T-helper 1 cell treated with Interleukin-12 subunit alpha and Interleukin-12 subunit beta and Interleukin-4 antibody, amounts not matched to agents 30 μg/mL and 1 μg/mL, for 36 hours (primary cell): ENCODE results near the gene RHNO1.

ENCODE experiments used
- H3K27ac Mint-ChIP-seq: one replicate; pipeline ENCODE4 v1.8.0; 2021; ENCODE audit warnings: mild to moderate bottlenecking, mixed read lengths
- H3K27me3 Mint-ChIP-seq: one replicate; pipeline ENCODE4 v1.8.0; 2021; ENCODE audit warnings: low read depth, mixed read lengths
- H3K36me3 Mint-ChIP-seq: one replicate; pipeline ENCODE4 v1.8.0; 2021; ENCODE audit warnings: low read depth, mixed read lengths
- H3K4me1 Mint-ChIP-seq: one replicate; pipeline ENCODE4 v1.8.0; 2021; ENCODE audit warnings: low read depth, mixed read lengths
- H3K4me3 Mint-ChIP-seq: one replicate; pipeline ENCODE4 v1.8.0; 2021; ENCODE audit warnings: mild to moderate bottlenecking, moderate library complexity, mixed read lengths
- H3K9me3 Mint-ChIP-seq: one replicate; pipeline ENCODE4 v1.8.0; 2021; ENCODE audit warnings: mixed read lengths

Gene RHNO1, protein sequence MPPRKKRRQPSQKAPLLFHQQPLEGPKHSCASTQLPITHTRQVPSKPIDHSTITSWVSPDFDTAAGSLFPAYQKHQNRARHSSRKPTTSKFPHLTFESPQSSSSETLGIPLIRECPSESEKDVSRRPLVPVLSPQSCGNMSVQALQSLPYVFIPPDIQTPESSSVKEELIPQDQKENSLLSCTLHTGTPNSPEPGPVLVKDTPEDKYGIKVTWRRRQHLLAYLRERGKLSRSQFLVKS

DNA sequence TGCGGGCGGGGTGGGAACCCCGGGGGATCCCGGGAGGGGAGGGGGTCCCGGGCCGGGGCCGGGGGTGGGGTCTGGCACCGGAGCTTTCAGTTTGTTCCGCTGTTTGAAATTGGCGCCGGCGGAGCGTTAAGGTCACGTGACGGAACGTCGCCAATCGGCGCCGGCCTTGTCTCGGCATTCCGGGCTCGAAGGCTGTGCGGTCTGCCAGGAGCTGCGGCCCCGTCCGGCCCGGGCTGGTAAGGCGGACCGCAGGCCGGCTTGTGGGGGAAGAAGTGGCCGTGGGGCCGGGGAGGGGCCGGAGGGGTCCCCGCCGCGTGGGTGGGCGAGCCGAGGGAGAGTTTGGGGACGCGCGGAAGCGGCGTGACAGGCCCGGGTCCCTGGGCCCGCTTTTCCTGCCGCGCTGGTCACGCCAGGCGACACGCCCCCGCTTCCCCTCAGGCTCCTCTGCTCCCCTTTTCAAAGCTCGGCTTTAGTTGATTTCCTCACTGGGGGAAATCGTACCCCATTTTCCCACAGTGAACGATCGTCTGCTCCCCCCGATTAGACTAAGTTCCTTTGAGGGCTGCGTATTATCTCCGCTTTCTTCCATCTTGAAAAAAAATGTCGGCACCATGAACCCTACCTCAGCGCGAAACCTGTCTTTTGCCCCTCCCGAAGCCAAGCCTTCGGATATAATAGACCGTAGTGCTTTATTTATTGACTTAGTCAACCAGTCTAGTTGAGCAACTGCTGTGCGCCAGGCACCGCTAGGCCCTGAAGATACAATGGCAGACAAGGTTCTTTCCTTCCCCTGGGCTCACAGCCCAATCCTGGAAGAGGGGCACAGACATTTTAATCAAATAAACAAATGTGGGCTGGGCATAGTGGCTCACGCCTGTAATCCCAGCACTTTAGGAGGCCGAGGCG lies at the start of gene RHNO1, which contains the start of gene FOXM1:
RHNO1 (plus strand) TSS at position 177 of the 906 bp plus-strand sequence. CDS start 8,144 bp downstream, outside the sequence.
FOXM1 (minus strand) TSS at position 128 of the 906 bp plus-strand sequence. CDS start 2,696 bp downstream, outside the sequence.
- Mint-ChIP-seq H3K36me3 (peaks cover 33% of the 10 kb centered on the region), H3K27me3 (no peaks in the 10 kb centered on the region), H3K9me3 (no peaks in the 10 kb centered on the region), H3K4me3 (peak within 1 kb of the TSS; percentile 96), H3K27ac (peak within 1 kb of the TSS; percentile 100), H3K4me1 (peaks cover 35% of the 10 kb centered on the region)

DNA sequence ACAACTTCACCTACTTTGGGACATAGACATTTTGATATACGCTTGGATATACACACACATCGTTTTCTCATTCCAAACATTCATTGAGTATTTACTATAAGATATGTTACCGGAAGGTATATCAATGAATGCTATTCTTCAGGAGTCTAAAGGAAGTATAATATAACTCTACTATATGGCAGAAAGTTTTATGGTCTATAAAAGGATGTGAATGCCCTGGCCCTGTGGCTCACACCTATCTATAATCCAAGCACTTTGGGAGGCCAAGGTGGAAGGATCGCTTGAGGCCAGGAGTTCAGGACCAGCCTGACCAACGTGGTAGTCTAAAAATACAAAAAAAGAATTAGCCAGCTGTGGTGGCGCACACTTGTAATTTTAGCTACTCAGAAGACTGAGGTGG lies 47.7 kb upstream of the RHNO1 start:
- H3K27ac Mint-ChIP-seq, result peak overlapping the region; percentile 27
- peaks cover 23% of the 10 kb centered on the region for H3K36me3 Mint-ChIP-seq
- no peaks in the 10 kb centered on the region for H3K9me3 Mint-ChIP-seq
- H3K27me3 Mint-ChIP-seq, result no peaks in the 10 kb centered on the region
- no peak overlapping the region for H3K4me3 Mint-ChIP-seq
- H3K4me1 Mint-ChIP-seq, result no peaks in the 10 kb centered on the region

DNA sequence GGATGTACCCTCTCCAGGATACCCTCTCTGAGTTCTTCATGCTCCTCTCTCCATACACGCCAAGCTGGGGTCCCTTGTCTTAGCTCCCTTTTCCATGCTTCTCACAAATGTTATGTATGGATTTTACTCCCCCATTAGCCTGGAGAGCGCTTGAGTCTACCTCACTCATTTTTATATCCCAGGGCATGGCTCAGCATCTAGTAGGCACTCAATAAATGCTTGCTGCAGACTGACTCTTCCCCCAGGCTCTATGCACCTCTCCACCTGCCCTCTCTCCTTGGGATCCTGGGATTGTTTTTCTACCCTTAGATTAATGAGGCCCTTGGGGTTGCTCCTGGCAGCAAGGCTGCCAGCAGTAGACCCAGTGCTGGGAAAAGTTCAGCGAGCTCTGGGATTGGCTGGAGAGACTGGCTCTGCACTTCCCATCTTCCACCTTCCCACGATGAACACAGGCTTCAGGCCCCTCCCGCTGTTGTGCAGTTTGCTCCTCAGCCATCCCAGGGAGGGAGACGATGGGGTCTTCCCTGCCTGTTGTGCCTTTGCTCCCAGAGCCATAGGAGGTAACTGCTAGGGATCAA lies 44.4 kb upstream of the RHNO1 start:
- Mint-ChIP-seq H3K27ac (no peak overlapping the region), H3K4me3 (no peak overlapping the region), H3K4me1 (no peaks in the 10 kb centered on the region), H3K36me3 (peaks cover 11% of the 10 kb centered on the region), H3K27me3 (no peaks in the 10 kb centered on the region), H3K9me3 (no peaks in the 10 kb centered on the region)

DNA sequence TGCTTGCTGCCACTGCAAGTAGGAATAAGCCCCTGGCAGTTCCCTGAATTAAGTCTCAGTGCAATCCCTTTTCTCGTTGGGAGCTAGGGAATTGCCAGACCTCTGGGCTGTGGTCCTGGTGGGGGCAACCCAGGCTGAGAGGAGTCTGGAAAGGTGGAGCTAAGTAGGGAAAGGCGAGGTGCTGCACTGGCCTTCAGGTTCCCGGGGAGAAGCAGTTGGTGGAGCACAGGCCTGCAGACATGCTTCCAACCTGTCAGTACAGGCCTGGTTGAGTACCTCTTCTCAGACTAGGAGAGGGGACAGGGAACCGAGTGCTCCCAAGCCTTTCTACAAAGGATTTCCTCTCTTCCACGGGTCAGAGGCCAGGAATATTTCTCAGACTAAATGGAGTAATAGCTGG lies 43.7 kb upstream of the RHNO1 start:
- H3K4me1 Mint-ChIP-seq, result no peaks in the 10 kb centered on the region
- no peaks in the 10 kb centered on the region for H3K27me3 Mint-ChIP-seq
- H3K4me3 Mint-ChIP-seq, result no peak overlapping the region
- H3K36me3 Mint-ChIP-seq, result peaks cover 7% of the 10 kb centered on the region
- H3K9me3 Mint-ChIP-seq, result no peaks in the 10 kb centered on the region
- no peak overlapping the region for H3K27ac Mint-ChIP-seq

DNA sequence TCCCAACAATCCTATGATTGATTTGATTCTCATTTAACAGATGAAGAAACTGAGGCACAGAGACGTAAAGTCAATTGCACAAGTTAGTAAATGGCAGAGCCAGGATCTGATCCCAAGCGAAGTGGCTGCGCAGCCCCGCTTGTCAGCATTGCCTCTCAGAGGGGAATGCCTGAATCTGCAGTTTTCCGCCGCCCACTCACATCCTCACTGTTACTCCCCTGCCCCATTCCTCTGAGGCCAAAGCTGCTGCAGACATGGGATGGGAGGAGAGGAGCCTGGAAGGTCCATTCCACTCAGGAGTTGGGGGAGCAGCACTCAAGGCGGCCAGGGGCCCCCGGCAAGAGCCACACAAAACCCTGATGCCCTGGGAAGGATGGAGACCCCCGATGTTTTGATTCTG lies 43.2 kb upstream of the RHNO1 start:
- no peak overlapping the region for H3K4me3 Mint-ChIP-seq
- H3K9me3 Mint-ChIP-seq, result no peaks in the 10 kb centered on the region
- no peaks in the 10 kb centered on the region for H3K4me1 Mint-ChIP-seq
- H3K27ac Mint-ChIP-seq, result no peak overlapping the region
- no peaks in the 10 kb centered on the region for H3K27me3 Mint-ChIP-seq
- peaks cover 7% of the 10 kb centered on the region for H3K36me3 Mint-ChIP-seq

DNA sequence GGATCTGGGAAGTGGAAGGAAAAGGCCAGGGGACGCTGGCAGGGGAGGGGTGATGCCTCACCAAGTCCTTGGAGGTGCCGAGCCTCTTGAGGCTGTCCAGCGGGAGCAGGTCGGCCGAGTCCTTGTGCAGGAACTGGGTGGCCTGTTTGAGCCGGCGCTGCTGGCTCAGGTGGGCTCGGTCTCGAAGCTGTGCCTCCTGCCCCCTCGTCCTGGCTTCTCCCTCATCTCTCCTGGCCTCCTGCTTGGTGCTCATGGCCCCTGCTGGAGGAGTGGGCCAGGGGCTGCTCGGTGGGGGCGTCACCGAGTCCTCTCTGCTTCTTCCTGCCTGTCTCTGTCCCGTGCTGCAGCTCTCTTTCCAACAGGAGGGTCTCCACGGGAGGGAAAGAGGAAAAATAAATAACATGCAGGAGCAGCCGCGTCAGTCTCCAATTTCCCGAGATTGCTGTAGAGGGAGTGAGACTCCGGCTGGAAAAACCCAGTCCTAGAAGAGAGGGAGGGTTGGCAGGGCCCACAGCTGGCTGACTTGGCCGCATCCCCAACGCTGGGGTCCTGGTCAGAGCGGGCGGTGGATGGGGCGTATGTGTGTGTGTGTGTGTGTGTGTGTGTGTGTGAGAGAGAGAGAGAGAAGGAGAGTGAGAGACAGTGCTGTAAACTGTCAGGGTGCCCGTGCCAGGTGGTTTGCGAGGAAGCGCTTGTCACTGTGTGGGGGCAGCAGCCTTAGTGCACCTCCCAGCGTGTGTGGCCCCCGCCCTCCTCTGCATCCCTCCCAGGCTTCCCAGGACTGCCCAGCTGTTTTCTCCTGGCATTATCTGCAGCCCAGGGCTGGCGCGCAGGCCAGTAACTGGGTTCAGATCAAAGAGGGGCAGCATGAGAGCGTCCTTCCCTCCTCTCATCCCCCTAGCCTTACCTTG lies 42.2 kb upstream of the RHNO1 start, which contains the start of gene NRIP2:
NRIP2 (minus strand) TSS at position 455 of the 911 bp plus-strand sequence; CDS start at position 403, 52 bp downstream.
- Mint-ChIP-seq H3K27me3 (no peaks in the 10 kb centered on the region), H3K27ac (no peak within 1 kb of the TSS), H3K36me3 (peaks cover 8% of the 10 kb centered on the region), H3K4me1 (no peaks in the 10 kb centered on the region), H3K4me3 (no peak within 1 kb of the TSS), H3K9me3 (no peaks in the 10 kb centered on the region)

DNA sequence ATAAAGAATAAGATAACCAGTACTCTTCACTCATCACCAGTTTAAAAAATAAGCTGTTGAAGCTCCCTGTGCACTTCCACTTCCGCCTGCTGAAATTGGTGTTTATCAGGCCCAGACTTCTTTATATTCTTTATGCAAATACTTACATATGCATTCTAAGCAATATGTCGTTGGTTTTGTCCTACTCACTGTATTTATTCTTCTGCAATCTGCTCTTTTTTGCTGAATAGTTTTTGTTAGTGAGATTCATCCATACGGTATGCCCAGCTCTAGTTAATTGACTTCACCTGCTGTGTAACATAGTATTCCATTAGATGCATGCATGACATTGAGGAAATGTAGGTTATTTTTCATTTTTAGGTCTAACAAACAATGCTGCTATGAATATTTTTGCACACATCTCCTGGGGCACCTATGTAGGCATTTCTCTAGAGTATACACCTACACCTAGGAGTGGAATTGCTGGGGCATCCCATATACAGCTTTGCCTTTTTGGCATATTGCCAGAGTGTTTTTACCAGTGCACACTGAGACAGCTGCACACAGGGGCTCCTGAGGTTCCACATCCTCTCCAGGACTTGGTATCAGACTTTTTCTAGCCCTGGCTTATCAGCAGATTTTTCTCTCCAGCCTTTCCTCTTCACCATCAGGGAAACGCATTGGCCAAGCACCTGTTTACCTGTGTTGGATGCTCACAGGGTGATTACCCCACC lies 41.2 kb upstream of the RHNO1 start:
- no peaks in the 10 kb centered on the region for H3K27me3 Mint-ChIP-seq
- H3K4me1 Mint-ChIP-seq, result no peaks in the 10 kb centered on the region
- no peaks in the 10 kb centered on the region for H3K9me3 Mint-ChIP-seq
- H3K36me3 Mint-ChIP-seq, result peaks cover 6% of the 10 kb centered on the region
- no peak overlapping the region for H3K4me3 Mint-ChIP-seq
- no peak overlapping the region for H3K27ac Mint-ChIP-seq

DNA sequence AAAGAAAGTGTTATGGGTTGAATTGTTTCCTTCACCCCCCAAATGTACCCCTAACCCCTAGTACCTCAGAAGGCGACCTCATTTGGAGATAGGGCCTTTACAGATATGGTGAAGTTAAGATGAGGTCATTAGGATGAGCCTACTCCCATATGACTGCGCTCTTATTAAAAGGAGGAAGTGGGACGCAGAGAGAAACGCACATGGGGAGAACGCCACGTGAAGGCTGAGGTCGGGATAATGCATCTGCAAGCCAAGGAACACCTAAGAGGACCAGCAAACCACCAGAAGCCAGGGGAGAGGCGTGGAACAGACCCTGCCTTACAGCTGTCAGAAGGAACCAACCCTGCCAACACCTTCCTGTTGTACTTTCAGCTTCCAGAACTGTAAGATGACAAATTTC lies 40.4 kb upstream of the RHNO1 start:
- H3K4me1 Mint-ChIP-seq, result no peaks in the 10 kb centered on the region
- peaks cover 6% of the 10 kb centered on the region for H3K36me3 Mint-ChIP-seq
- no peak overlapping the region for H3K27ac Mint-ChIP-seq

DNA sequence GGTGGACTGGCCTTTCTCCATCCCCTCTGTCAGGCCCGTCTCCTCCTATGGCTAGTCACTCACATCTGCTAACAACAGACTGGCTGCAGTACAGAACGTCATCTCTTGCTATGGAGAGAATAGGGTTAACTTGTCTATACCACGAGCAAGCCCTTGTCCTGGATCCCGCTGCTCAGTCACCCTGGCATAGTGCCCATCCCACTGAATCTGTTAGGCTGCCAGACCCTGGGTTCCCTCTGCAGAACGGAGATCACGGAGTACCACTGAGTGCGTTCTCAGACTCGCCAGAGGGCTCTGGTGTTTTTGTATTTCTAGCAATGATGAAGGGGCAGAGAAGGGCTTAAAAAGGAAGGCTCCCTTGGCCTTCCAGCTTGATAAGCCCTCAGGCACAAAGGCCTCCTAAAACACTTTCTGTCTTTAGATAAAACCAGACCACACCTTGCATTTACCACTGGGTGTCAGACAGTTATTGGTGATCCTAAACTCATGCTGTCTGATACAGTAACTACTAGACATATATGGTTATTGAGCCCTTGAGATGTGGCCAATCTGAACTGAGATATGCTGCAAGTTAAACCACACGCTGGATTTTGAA lies 35.9 kb upstream of the RHNO1 start:
- H3K36me3 Mint-ChIP-seq, result peaks cover 4% of the 10 kb centered on the region
- no peaks in the 10 kb centered on the region for H3K9me3 Mint-ChIP-seq
- H3K27ac Mint-ChIP-seq, result no peak overlapping the region
- no peaks in the 10 kb centered on the region for H3K27me3 Mint-ChIP-seq
- H3K4me3 Mint-ChIP-seq, result no peak overlapping the region
- H3K4me1 Mint-ChIP-seq, result no peaks in the 10 kb centered on the region

More for the DNA sequence above, 40.4 kb upstream of the RHNO1 start:
- Mint-ChIP-seq H3K4me3 (no peak overlapping the region), H3K27me3 (no peaks in the 10 kb centered on the region), H3K9me3 (no peaks in the 10 kb centered on the region)

DNA sequence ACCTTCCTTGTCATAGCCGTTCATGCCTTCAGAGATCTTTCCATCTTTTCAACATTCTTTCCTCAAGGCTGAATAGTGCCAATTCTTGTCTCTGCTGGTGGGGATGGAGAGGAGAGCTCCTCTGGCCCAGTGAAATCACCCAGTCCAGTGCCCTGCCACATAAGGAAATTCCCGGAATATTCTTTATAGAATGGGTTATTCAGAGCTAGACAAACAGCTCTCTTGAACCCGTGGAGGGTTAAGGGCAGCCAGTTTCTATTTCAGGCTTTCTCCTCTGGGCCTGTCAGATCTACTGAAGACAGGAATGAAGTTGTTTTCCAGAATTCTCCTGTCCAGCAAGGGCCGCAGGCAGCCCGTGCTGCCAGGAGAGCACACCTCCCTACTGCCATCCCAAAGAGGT lies 34.1 kb upstream of the RHNO1 start:
- Mint-ChIP-seq H3K9me3 (no peaks in the 10 kb centered on the region), H3K27ac (no peak overlapping the region), H3K4me1 (no peaks in the 10 kb centered on the region), H3K36me3 (peaks cover 4% of the 10 kb centered on the region), H3K4me3 (no peak overlapping the region), H3K27me3 (no peaks in the 10 kb centered on the region)

DNA sequence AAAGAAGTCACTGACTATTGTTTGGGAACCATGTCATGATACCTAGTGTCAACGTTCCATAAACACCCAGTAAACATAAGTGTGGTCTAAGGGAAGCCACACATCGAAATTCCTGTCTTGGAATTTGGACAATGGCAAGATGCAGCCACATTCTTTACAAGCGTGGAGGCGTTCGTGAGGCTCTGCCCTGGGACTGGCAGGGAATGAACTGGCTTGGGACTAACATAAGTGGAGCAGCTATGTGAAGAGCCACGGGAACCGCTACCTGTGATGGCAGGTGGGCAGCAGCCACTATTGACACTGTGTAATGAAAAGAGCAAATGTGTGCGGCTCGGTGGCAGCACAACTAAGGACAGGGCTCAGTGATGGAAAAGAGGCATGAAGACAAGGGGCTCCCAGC lies 32.2 kb upstream of the RHNO1 start:
- no peak overlapping the region for H3K27ac Mint-ChIP-seq
- H3K27me3 Mint-ChIP-seq, result no peaks in the 10 kb centered on the region
- H3K36me3 Mint-ChIP-seq, result peaks cover 3% of the 10 kb centered on the region
- no peaks in the 10 kb centered on the region for H3K4me1 Mint-ChIP-seq
- no peak overlapping the region for H3K4me3 Mint-ChIP-seq
- H3K9me3 Mint-ChIP-seq, result no peaks in the 10 kb centered on the region

DNA sequence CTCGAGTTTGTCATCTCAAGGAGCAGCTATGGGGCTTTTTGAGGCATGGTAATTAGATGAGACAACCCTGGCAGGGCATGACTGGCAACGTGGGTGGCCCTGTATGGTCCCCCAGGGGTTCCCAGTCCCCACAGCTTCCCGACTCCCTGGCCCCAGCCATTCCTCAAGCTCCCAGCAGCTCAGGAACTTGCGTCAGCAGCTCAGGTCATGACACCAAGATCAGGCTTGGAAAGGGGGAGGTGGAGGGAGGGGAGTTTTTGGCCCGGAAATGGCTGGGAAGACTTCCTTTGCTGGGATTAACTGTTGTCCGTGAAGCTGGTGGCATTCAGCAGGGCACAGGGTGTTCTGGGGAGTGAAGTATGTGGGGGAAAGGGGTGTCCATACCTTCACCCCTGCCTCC lies 31.7 kb upstream of the RHNO1 start:
- Mint-ChIP-seq H3K27ac (no peak overlapping the region), H3K9me3 (no peaks in the 10 kb centered on the region), H3K27me3 (no peaks in the 10 kb centered on the region), H3K4me1 (no peaks in the 10 kb centered on the region), H3K4me3 (no peak overlapping the region), H3K36me3 (peaks cover 2% of the 10 kb centered on the region)

DNA sequence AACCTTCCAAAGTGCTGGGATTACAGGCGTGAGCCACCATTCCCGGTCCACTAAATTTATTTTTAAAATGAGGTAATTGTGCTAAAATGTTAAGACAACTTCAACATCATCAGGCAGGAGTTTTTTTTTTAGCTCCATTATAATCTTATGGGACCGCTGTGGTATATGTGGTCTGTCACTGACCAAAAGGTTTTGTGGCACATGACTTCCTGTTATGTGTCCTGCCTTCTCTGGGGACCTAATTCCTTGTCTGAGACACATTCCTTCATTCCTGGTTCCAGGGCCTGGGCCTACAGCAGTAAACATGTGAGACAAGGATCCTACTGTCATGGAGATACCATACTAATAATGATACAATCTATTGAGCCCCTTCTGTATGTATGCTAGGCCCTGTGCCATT lies 25.1 kb upstream of the RHNO1 start:
- H3K27ac Mint-ChIP-seq, result no peak overlapping the region
- H3K4me3 Mint-ChIP-seq, result no peak overlapping the region
- H3K4me1 Mint-ChIP-seq, result peaks cover 3% of the 10 kb centered on the region
- H3K9me3 Mint-ChIP-seq, result no peaks in the 10 kb centered on the region
- H3K36me3 Mint-ChIP-seq, result peaks cover 3% of the 10 kb centered on the region
- no peaks in the 10 kb centered on the region for H3K27me3 Mint-ChIP-seq
